PC-3 (cell line): ENCODE results near the gene BCL11A. TPM values are rescaled to one million over a fixed set of nuclear protein-coding genes. Genes with fewer than 3 reads are reported as not detected.
A peak's percentile ranks its signal among the peaks of the same experiment; 100 is the strongest.

Experiments used
- ATAC-seq: fragments of 200-7000 bp; cut with Tn5 transposase; 2 replicates; pipeline ENCODE4 v1.9.1; 2020; ENCODE audit warnings: mild to moderate bottlenecking, moderate library complexity
- BruUV-seq: library from RNA; stranded (reverse); fragments of 400-500 nt; replicated peaks from 2 replicates; lab custom pipeline; 2021; lab: Mats Ljungman, UMichigan
- CTCF ChIA-PET: fragments of 300-600 bp; sonication (Branson Sonifier 250); formaldehyde crosslinking; loops from one replicate; lab custom pipeline; 2022; ENCODE audit warnings: antibody characterized with exemption; lab: Charles Lee
- POLR2A ChIA-PET: fragments of 300-600 bp; sonication (Branson Sonifier 250); formaldehyde crosslinking; loops from one replicate; lab custom pipeline; 2022; ENCODE audit warnings: antibody characterized with exemption; ENCODE audit not compliant: unreplicated experiment; lab: Charles Lee
- DNase-seq: peaks from one replicate; pipeline ENCODE4 v3.0.0-alpha.2; 2015
- H2AFZ ChIP-seq: fragments of 300-600 bp; sonication (generic); 2 replicates; pipeline ENCODE4 v1.6.0; 2016; ENCODE audit warnings: antibody characterized with exemption, low read length
- H3F3A ChIP-seq: fragments of 300-600 bp; sonication (generic); one replicate; pipeline ENCODE4 v1.6.0; 2017; ENCODE audit warnings: antibody characterized with exemption, low read length, control low read depth, mild to moderate bottlenecking; ENCODE audit not compliant: unreplicated experiment
- H3K27ac ChIP-seq: fragments of 300-600 bp; sonication (generic); 2 replicates; pipeline ENCODE4 v1.5.1; 2016; ENCODE audit warnings: mild to moderate bottlenecking, low read length
- H3K27me3 ChIP-seq: fragments of 300-600 bp; sonication (generic); 2 replicates; pipeline ENCODE4 v1.6.1; 2016; ENCODE audit warnings: low read length, mixed read lengths
- H3K36me3 ChIP-seq: fragments of 300-600 bp; sonication (generic); 2 replicates; pipeline ENCODE4 v1.6.1; 2016; ENCODE audit warnings: low read depth, mixed run types, low read length, mixed read lengths
- H3K4me1 ChIP-seq: fragments of 300-600 bp; sonication (generic); 2 replicates; pipeline ENCODE4 v1.5.1; 2016; ENCODE audit warnings: low read length; ENCODE audit not compliant: insufficient read depth
- H3K4me2 ChIP-seq: fragments of 300-600 bp; sonication (generic); 2 replicates; pipeline ENCODE4 v1.6.0; 2016; ENCODE audit warnings: low read length
- H3K4me3 ChIP-seq: fragments of 300-600 bp; sonication (generic); 2 replicates; pipeline ENCODE4 v1.5.1; 2016; ENCODE audit warnings: mild to moderate bottlenecking, low read length, mixed read lengths
- H3K79me2 ChIP-seq: fragments of 300-600 bp; sonication (generic); 2 replicates; pipeline ENCODE4 v1.6.1; 2017; ENCODE audit warnings: low read length, mixed read lengths
- H3K9ac ChIP-seq: fragments of 300-600 bp; sonication (generic); 2 replicates; pipeline ENCODE4 v1.6.0; 2016; ENCODE audit warnings: mild to moderate bottlenecking, low read length
- H3K9me2 ChIP-seq: fragments of 300-600 bp; sonication (generic); replicated peaks from 2 replicates; pipeline ENCODE4 v1.6.1; 2016; ENCODE audit warnings: mixed run types, low read length, mixed read lengths
- H3K9me3 ChIP-seq: fragments of 300-600 bp; sonication (generic); 2 replicates; pipeline ENCODE4 v1.6.1; 2016; ENCODE audit warnings: low read length, mixed read lengths
- H4K20me1 ChIP-seq: fragments of 300-600 bp; sonication (generic); 2 replicates; pipeline ENCODE4 v1.6.1; 2016; ENCODE audit warnings: low read length, mixed read lengths
- CTCF ChIP-seq: fragments of 300-600 bp; sonication (generic); conservative IDR thresholded peaks from 2 replicates; pipeline ENCODE4 v1.5.1; 2017; ENCODE audit warnings: antibody characterized with exemption, low read depth, mild to moderate bottlenecking, low read length
- EZH2 ChIP-seq: fragments of 300-600 bp; sonication (generic); IDR thresholded peaks from one replicate; pipeline ENCODE4 v1.6.1; 2017; ENCODE audit warnings: antibody characterized with exemption, mild to moderate bottlenecking, low read length; ENCODE audit not compliant: unreplicated experiment
- EZH2phosphoT487 ChIP-seq: fragments of 300-600 bp; sonication (generic); IDR thresholded peaks from 2 replicates; pipeline ENCODE4 v1.6.1; 2018; ENCODE audit warnings: mild to moderate bottlenecking, antibody characterized with exemption, low read length, borderline replicate concordance
- intact Hi-C: fragments of 100-400 bp; cut with micrococcal nuclease; formaldehyde crosslinking; loops from 2 replicates; pipeline ENCODE4 v1.9.0; 2023
- total RNA-seq: library from RNA; depleted of rRNA; stranded (reverse); fragments of >200 nt; gene quantifications from 2 replicates; pipeline ENCODE4 v1.2.3, GENCODE V29; 2014

The BCL11A gene
- total RNA-seq, 1 experiment from 2014 or later: 4.6 TPM

GRCh38 chr2:60469536-60470317 is 83.7 kb downstream of the BCL11A start:
- BruUV-seq: no TSS peak

DNA sequence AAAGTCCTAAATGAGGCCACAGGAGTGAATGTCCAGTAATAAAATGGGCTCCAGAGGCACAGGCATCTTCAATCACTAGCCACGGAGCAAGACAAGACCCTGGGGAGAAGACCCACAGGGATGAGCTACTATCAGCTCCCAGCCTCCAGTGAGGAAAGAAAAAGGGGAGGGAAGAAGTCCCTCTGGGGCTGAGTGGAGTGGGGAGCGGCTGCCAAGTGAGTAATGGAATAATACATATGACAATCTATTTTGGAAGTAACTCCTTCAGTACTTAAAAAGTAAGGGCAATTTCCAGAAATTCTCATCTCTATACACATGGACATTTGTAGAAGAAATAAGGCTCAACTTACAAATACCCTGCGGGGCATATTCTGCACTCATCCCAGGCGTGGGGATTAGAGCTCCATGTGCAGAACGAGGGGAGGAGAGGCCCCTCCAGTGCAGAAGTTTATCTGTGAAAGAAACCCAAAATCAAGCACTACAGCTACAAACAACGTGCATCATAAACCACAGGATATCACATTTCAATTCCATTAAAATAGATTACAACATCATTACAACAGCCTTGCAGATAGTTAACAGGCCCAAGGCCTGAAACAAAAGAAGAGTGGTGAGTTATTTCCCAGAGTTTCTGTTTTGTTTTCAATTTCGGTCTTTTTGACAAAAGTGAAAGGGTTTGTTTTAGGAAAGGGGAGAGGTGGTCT is 84.9 kb downstream of the BCL11A start:
- Histone ChIP-seq H3F3A (no peaks in the 10 kb centered on the region), H3K36me3 (no peaks in the 10 kb centered on the region), H3K4me2 (0 out of 2 replicates have a peak overlapping the region, but pooled peaks have one; percentile 20), H2AFZ (no peak overlapping the region), H3K79me2 (no peaks in the 10 kb centered on the region), H3K27ac (no peak overlapping the region), H3K27me3 (no peaks in the 10 kb centered on the region), H3K9me3 (no peaks in the 10 kb centered on the region), H3K9me2 (no peaks in the 10 kb centered on the region), H3K4me3 (no peak overlapping the region), H3K9ac (no peak overlapping the region), H3K4me1 (peaks cover 10% of the 10 kb centered on the region), H4K20me1 (no peaks in the 10 kb centered on the region)
- intact Hi-C loops: no loop called here
- BruUV-seq: no TSS peak
- ATAC-seq (peak; percentile 43; the same call in 1 of the 2 replicates), DNase-seq (peak; percentile 49)
- CTCF ChIA-PET: interaction anchor here (0.5 kb wide), 1 partner anchor 82 kb away, joined by 3 read pairs; no protein-coding TSS in a partner anchor
- TF ChIP-seq EZH2 (no peak), EZH2phosphoT487 (no peak), CTCF (no peak)
- POLR2A ChIA-PET: no interaction called here

More at GRCh38 chr2:60469536-60470317, 83.7 kb downstream of the BCL11A start:
- no peaks in the 10 kb centered on the region for H3K9me3 ChIP-seq
- H3K79me2 ChIP-seq: no peaks in the 10 kb centered on the region
- ChIA-PET POLR2A (no interaction called here), CTCF (no interaction called here)
- no peak overlapping the region for H3K27ac ChIP-seq
- H3K36me3 ChIP-seq: no peaks in the 10 kb centered on the region
- no peak for TF ChIP-seq EZH2
- ATAC-seq: no peak
- peaks cover 10% of the 10 kb centered on the region for H3K4me1 ChIP-seq
- no peak overlapping the region for H2AFZ ChIP-seq
- H3K4me3 ChIP-seq: no peak overlapping the region
- intact Hi-C loops: no loop called here
- H3K4me2 ChIP-seq: no peak overlapping the region
- H4K20me1 ChIP-seq: no peaks in the 10 kb centered on the region
- H3K27me3 ChIP-seq: no peaks in the 10 kb centered on the region
- no peaks in the 10 kb centered on the region for H3K9me2 ChIP-seq
- no peak overlapping the region for H3K9ac ChIP-seq
- no peaks in the 10 kb centered on the region for H3F3A ChIP-seq
- DNase-seq: no peak

DNA sequence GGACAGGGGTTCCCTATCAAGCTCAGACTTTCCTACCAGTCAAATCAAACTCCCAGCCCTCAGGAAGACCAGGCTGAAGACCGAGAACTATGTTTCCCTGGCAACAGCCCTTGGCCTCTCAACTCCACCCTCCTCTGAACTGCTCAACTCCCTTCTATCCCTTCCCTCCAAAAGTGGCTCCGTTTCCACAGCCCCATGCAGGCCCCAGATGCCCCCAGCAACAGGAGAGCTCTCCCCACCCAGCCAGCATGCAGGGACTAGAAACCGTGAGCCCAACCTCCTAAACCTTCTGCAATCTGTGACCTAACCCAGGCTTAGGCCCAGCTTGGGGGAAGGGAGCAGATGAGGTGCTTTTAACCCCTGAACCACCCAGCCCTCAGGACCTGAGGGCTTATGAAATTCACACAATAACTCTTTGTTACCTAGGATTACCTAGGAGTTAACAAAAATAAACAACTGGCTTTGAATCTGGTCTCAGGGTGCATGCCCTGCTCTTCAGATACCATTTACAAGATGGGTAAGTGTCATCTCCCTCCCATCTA is 87.2 kb downstream of the BCL11A start:
- Histone ChIP-seq H3K36me3 (no peaks in the 10 kb centered on the region), H3K9me3 (no peaks in the 10 kb centered on the region), H3F3A (no peaks in the 10 kb centered on the region), H2AFZ (no peak overlapping the region), H3K4me1 (peaks cover 10% of the 10 kb centered on the region), H3K4me3 (no peak overlapping the region), H3K27ac (no peak overlapping the region), H3K9me2 (no peaks in the 10 kb centered on the region), H3K27me3 (no peaks in the 10 kb centered on the region), H4K20me1 (no peaks in the 10 kb centered on the region), H3K9ac (no peak overlapping the region), H3K4me2 (no peak overlapping the region), H3K79me2 (no peaks in the 10 kb centered on the region)
- BruUV-seq: no TSS peak
- TF ChIP-seq EZH2phosphoT487 (no peak), CTCF (no peak), EZH2 (no peak)
- intact Hi-C loops: no loop called here
- DNase-seq (no peak), ATAC-seq (no peak)
- ChIA-PET POLR2A (no interaction called here), CTCF (no interaction called here)
